Activated CD4-positive, alpha-beta T cell treated with anti-CD3 and anti-CD28 coated beads, Interleukin-2, amount 50 U/mL, for 48 hours (primary cell): ENCODE results near the gene GNA12.

Source experiments
- DNase-seq, 2 experiments: peaks; one replicate each; pipeline ENCODE4 v3.0.0-alpha.2; 2020

GNA12 gene

GRCh38 chr7:2844153-2845033 lies at the start of gene GNA12:
TSS of gene GNA12 (minus strand) at chr7:2844308. CDS start at chr7:2844161, 147 bp downstream.
- DNase-seq: peak; percentile 99 to 100

- no peak for DNase-seq
Measured at GRCh38 chr7:2893411-2893861, 49.3 kb upstream of the GNA12 start.

GRCh38 chr7:2892549-2892948 lies 48.4 kb upstream of the GNA12 start:
- no peak for DNase-seq

- no peak for DNase-seq
Measured at GRCh38 chr7:2887816-2888215, 43.7 kb upstream of the GNA12 start.

- DNase-seq: peak; percentile 55 to 64
Measured at GRCh38 chr7:2886900-2887299, 42.8 kb upstream of the GNA12 start.

- DNase-seq: no peak
Measured at GRCh38 chr7:2886391-2886790, 42.3 kb upstream of the GNA12 start.

GRCh38 chr7:2884161-2884560 lies 40.1 kb upstream of the GNA12 start:
- DNase-seq: no peak

GRCh38 chr7:2883101-2883500 lies 39.0 kb upstream of the GNA12 start:
- no peak for DNase-seq

GRCh38 chr7:2882111-2882510 lies 38.0 kb upstream of the GNA12 start:
- no peak for DNase-seq

- no peak for DNase-seq
Measured at GRCh38 chr7:2880874-2881533, 36.9 kb upstream of the GNA12 start.

GRCh38 chr7:2880051-2880450 lies 35.9 kb upstream of the GNA12 start:
- DNase-seq: no peak

- DNase-seq: no peak
Measured at GRCh38 chr7:2879354-2879753, 35.2 kb upstream of the GNA12 start.

- no peak for DNase-seq
Measured at GRCh38 chr7:2878306-2878705, 34.2 kb upstream of the GNA12 start.

GRCh38 chr7:2876031-2876731 lies 32.1 kb upstream of the GNA12 start:
- DNase-seq: no peak

- DNase-seq: no peak
Measured at GRCh38 chr7:2873686-2874551, 29.8 kb upstream of the GNA12 start.

- DNase-seq: no peak
Measured at GRCh38 chr7:2873146-2873545, 29.0 kb upstream of the GNA12 start.

GRCh38 chr7:2872296-2872874 lies 28.3 kb upstream of the GNA12 start:
- no peak for DNase-seq

GRCh38 chr7:2870471-2870931 lies 26.4 kb upstream of the GNA12 start:
- peak; percentile 69 to 77 for DNase-seq

GRCh38 chr7:2869981-2870380 lies 25.9 kb upstream of the GNA12 start:
- no peak for DNase-seq

- DNase-seq: no peak
Measured at GRCh38 chr7:2866601-2867000, 22.5 kb upstream of the GNA12 start.

- DNase-seq: peak; percentile 81 to 85
Measured at GRCh38 chr7:2864999-2865670, 21.0 kb upstream of the GNA12 start.
